GM12878 (cell line): ENCODE measurements around the gene CLCN7. TPM values are rescaled to one million over a fixed set of nuclear protein-coding genes. Genes with fewer than 3 reads are reported as not detected.

ENCODE experiments used
- ATAC-seq: fragments of 200-7000 bp; cut with Tn5 transposase; 3 replicates; pipeline ENCODE4 v1.9.1; 2020; ENCODE audit warnings: mild to moderate bottlenecking, moderate library complexity
- BruUV-seq: library from RNA; stranded (reverse); fragments of 400-500 nt; replicated peaks from 2 replicates; lab custom pipeline; 2021; lab: Mats Ljungman, UMichigan
- CTCF ChIA-PET: fragments of 300-600 bp; sonication (Branson Sonifier 250); formaldehyde crosslinking; extraction: SDS; loops from one replicate; lab custom pipeline; 2021; ENCODE audit warnings: inconsistent platforms; lab: Yijun Ruan, JAX
- POLR2A ChIA-PET: fragments of 350-600 bp; formaldehyde crosslinking; extraction: SDS; loops from one replicate; lab custom pipeline; 2021; ENCODE audit warnings: inconsistent platforms; lab: Charles Lee
- RAD21 ChIA-PET: fragments of 300-600 bp; sonication (Branson Sonifier 250); formaldehyde crosslinking; loops from one replicate; lab custom pipeline; 2023; ENCODE audit warnings: antibody characterized with exemption; ENCODE audit not compliant: unreplicated experiment; lab: Charles Lee
- SMC1A ChIA-PET: fragments of 300-600 bp; sonication (Branson Sonifier 250); formaldehyde crosslinking; loops from one replicate; lab custom pipeline; 2023; ENCODE audit not compliant: unreplicated experiment, uncharacterized antibody; lab: Charles Lee
- DNase-seq: peaks from one replicate; pipeline ENCODE4 v3.0.0-alpha.2; 2011; ENCODE audit warnings: low read depth, low spot score
- FAIRE-seq: peaks from 3 replicates; lab custom pipeline; 2011; peaks lifted over from hg19 to GRCh38; lab: Jason Lieb, UNC
- H2AFZ ChIP-seq: 2 replicates; pipeline ENCODE4 v1.6.0; 2011; ENCODE audit warnings: low read depth, low read length, control low read depth; ENCODE audit not compliant: control insufficient read depth
- H3K27ac ChIP-seq: 2 replicates; pipeline ENCODE4 v1.5.1; 2011; ENCODE audit warnings: control low read depth; ENCODE audit not compliant: control insufficient read depth, insufficient read depth
- H3K27me3 ChIP-seq, 2 experiments: replicated peaks in 1 of 2; 2 replicates each; pipeline versions ENCODE4 v1.6.0 to v1.6.1; 2011; ENCODE audit warnings: low read length in 1 of 2; ENCODE audit not compliant: control insufficient read depth in 2 of 2, insufficient read depth in 2 of 2
- H3K36me3 ChIP-seq, 2 experiments: 2 replicates each; pipeline ENCODE4 v1.5.1; 2011; ENCODE audit warnings: low read length in 1 of 2; ENCODE audit not compliant: control insufficient read depth in 2 of 2, insufficient read depth in 2 of 2
- H3K4me1 ChIP-seq: 2 replicates; pipeline ENCODE4 v1.6.1; 2011; ENCODE audit warnings: mild to moderate bottlenecking, low read length, moderate library complexity, mixed read lengths; ENCODE audit not compliant: control insufficient read depth, insufficient read depth
- H3K4me2 ChIP-seq: 2 replicates; pipeline ENCODE4 v1.6.0; 2011; ENCODE audit warnings: control low read depth; ENCODE audit not compliant: control insufficient read depth, insufficient read depth
- H3K4me3 ChIP-seq: fragments of 200-600 bp; sonication (generic); 2 replicates; pipeline ENCODE4 v1.5.1; 2016
- H3K79me2 ChIP-seq: 2 replicates; pipeline ENCODE4 v1.6.0; 2011; ENCODE audit warnings: low read length; ENCODE audit not compliant: control insufficient read depth, insufficient read depth
- H3K9ac ChIP-seq: 2 replicates; pipeline ENCODE4 v1.8.0; 2011; ENCODE audit warnings: low read length, control low read depth, mixed read lengths; ENCODE audit not compliant: control insufficient read depth, insufficient read depth
- H3K9me3 ChIP-seq: replicated peaks from 3 replicates; pipeline ENCODE4 v1.5.1; 2011; ENCODE audit warnings: mild to moderate bottlenecking, low read length; ENCODE audit not compliant: control insufficient read depth, insufficient read depth
- H4K20me1 ChIP-seq: 2 replicates; pipeline ENCODE4 v1.6.0; 2011; ENCODE audit not compliant: control insufficient read depth, insufficient read depth
- CREM ChIP-seq: IDR thresholded peaks from 2 replicates; pipeline ENCODE4 v1.6.1; 2014; ENCODE audit warnings: antibody characterized with exemption, low read depth
- GABPA ChIP-seq: IDR thresholded peaks from 2 replicates; pipeline ENCODE4 v1.6.1; 2014; ENCODE audit warnings: antibody characterized with exemption, low read depth, mild to moderate bottlenecking, inconsistent platforms
- JUND ChIP-seq: IDR thresholded peaks from 2 replicates; pipeline ENCODE4 v1.6.1; 2012; ENCODE audit warnings: low read depth, mild to moderate bottlenecking, low read length, improper control_type of control experiment, moderate library complexity
- KLF5 ChIP-seq: fragments of 450-650 bp; IDR thresholded peaks from 2 replicates; pipeline ENCODE4 v1.6.1; 2014; ENCODE audit warnings: mild to moderate bottlenecking; ENCODE audit not compliant: partially characterized antibody
- NFXL1 ChIP-seq: fragments of 450-650 bp; IDR thresholded peaks from 2 replicates; pipeline ENCODE4 v1.6.1; 2017; ENCODE audit warnings: antibody characterized with exemption, mild to moderate bottlenecking, borderline replicate concordance
- NR2C2 ChIP-seq: IDR thresholded peaks from 2 replicates; pipeline ENCODE4 v1.6.1; 2011; ENCODE audit warnings: borderline replicate concordance, low read depth; ENCODE audit not compliant: control insufficient read depth, insufficient read length
- RFX5 ChIP-seq: IDR thresholded peaks from 2 replicates; pipeline ENCODE4 v1.6.1; 2011; ENCODE audit warnings: low read depth, low read length, improper control_type of control experiment
- SP1 ChIP-seq: IDR thresholded peaks from one replicate; pipeline ENCODE4 v1.6.1; 2011; ENCODE audit warnings: low read depth, low read length
- SPI1 ChIP-seq: IDR thresholded peaks from 2 replicates; pipeline ENCODE4 v1.6.1; 2011; ENCODE audit warnings: low read depth, mild to moderate bottlenecking, low read length, moderate library complexity, borderline replicate concordance; ENCODE audit not compliant: insufficient read depth
- SREBF1 ChIP-seq: IDR thresholded peaks from 2 replicates; pipeline ENCODE4 v1.6.1; 2012; ENCODE audit warnings: mild to moderate bottlenecking, low read length
- STAT1 ChIP-seq: fragments of 450-650 bp; conservative IDR thresholded peaks from 2 replicates; pipeline ENCODE4 v1.6.1; 2014; ENCODE audit warnings: antibody characterized with exemption, mild to moderate bottlenecking
- STAT3 ChIP-seq: IDR thresholded peaks from 2 replicates; pipeline ENCODE4 v1.6.1; 2011; ENCODE audit warnings: low read depth, low read length, improper control_type of control experiment
- ZNF207 ChIP-seq: fragments of 450-650 bp; IDR thresholded peaks from 2 replicates; pipeline ENCODE4 v1.6.1; 2014; ENCODE audit warnings: antibody characterized with exemption, mild to moderate bottlenecking, borderline replicate concordance
- ZNF24 ChIP-seq: fragments of 450-650 bp; IDR thresholded peaks from 2 replicates; pipeline ENCODE4 v1.6.1; 2017; ENCODE audit warnings: antibody characterized with exemption, mild to moderate bottlenecking
- WGBS: methylation state at CpG from one replicate; pipeline ENCODE4 v1.1.6; 2016; ENCODE audit warnings: low lambda C conversion rate; ENCODE audit not compliant: insufficient replicate concordance, insufficient coverage; ENCODE audit errors: missing lambda C conversion rate; 5-methylcytosine and 5-hydroxymethylcytosine counted together
- in situ Hi-C: fragments of 300-500 bp; cut with MboI; formaldehyde crosslinking; loops from 9 replicates; pipeline ENCODE4 v1.14.3; 2018; ENCODE audit warnings: mixed read lengths
- intact Hi-C: fragments of 100-400 bp; cut with micrococcal nuclease; formaldehyde crosslinking; loops from one replicate; pipeline ENCODE4 v1.14.2; 2022; ENCODE audit not compliant: unreplicated experiment
- polyA plus RNA-seq, 11 experiments: library from polyadenylated mRNA; depleted of rRNA in 4 of 11; unstranded in 6 of 11; stranded (reverse) in 5 of 11; fragments of >200 nt; fragmentation: Nextera tagmentation in 4 of 11; fragmentation: Illumina TruSeq in 1 of 11; extraction: Ambion mirVana in 4 of 11; extraction: Trizol in 1 of 11; gene quantifications; 1 replicate in 1 of 11; 2 replicates in 10 of 11; pipeline versions ENCODE4 v1.2.1 to v1.2.3, GENCODE V29; 2011 to 2016; ENCODE audit warnings: inconsistent platforms in 2 of 11, missing spikeins in 2 of 11, low read depth in 1 of 11
- total RNA-seq, 4 experiments: library from RNA; depleted of rRNA in 3 of 4; stranded (reverse); fragments of >200 nt in 3 of 4; fragmentation: Illumina TruSeq in 1 of 4; extraction: Trizol in 1 of 4; gene quantifications; 2 replicates each; pipeline versions ENCODE4 v1.2.1 to v1.2.3, GENCODE V29; 2013 to 2021
- TF ChIP-seq, protein P1 (sequence below): IDR thresholded peaks from 2 replicates; pipeline ENCODE4 v1.6.1; 2011; ENCODE audit warnings: borderline replicate concordance, low read depth, mild to moderate bottlenecking, moderate library complexity, mixed read lengths, low read length; ENCODE audit not compliant: insufficient read depth; ENCODE audit errors: extremely low read length
- TF ChIP-seq, protein P2 (sequence below): fragments of 450-650 bp; IDR thresholded peaks from 2 replicates; pipeline ENCODE4 v1.6.1; 2014; ENCODE audit warnings: mild to moderate bottlenecking
- TF ChIP-seq, protein P3 (sequence below): fragments of 450-650 bp; IDR thresholded peaks from 2 replicates; pipeline ENCODE4 v1.6.1; 2016; ENCODE audit warnings: mild to moderate bottlenecking
- TF ChIP-seq, protein P4 (sequence below): IDR thresholded peaks from 2 replicates; pipeline ENCODE4 v1.6.1; 2012; ENCODE audit warnings: mild to moderate bottlenecking, low read depth, low read length

Gene CLCN7
- total and polyA plus RNA-seq, 10 of the 15 experiments (the other 5 are each of a cell fraction or from before 2014, with no cell fraction given) = 0.04 to 62.5 (median 19.9) TPM

DNA sequence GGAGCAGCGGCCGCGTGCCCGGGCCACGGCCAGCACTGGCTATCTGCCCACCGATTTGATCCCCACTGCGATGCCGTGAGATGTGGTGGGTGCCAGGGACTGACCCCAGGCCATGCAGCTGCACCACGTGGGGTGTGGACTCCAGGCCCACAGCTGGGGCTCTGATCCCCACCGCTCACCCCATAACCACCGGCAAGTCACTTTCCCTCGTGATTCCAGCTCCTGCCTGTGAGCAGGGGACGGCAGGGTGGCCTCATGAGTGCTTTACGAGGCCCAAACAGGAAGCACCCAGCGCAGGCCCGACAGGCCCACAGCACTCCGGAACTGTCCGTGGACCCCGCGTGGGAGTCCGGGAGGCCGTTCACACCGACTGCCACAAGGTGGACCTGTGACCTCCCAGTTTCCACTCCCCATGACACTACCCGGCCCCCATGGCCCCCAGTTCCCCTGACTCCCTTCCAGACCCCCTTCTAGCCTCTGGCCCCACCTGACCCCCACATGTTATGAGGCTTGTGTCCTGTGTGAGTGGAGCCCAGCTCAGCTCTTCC, 13.3 kb upstream of the CLCN7 start:
- no peak for ATAC-seq
- no peak overlapping the region for H3K9ac ChIP-seq
- H4K20me1 ChIP-seq = no peaks in the 10 kb centered on the region
- H3K27me3 ChIP-seq = no peaks in the 10 kb centered on the region
- no peaks in the 10 kb centered on the region for H3K36me3 ChIP-seq
- no peaks in the 10 kb centered on the region for H3K79me2 ChIP-seq
- ChIA-PET POLR2A (no interaction called here), SMC1A (no interaction called here), CTCF (no interaction called here), RAD21 (no interaction called here)
- WGBS = 80% methylated on average over 24 of the region's 24 CpGs
- no peak overlapping the region for H3K4me2 ChIP-seq
- no peak overlapping the region for H3K27ac ChIP-seq
- intact Hi-C loops (no loop called here), in situ Hi-C loops (no loop called here)
- H3K9me3 ChIP-seq = no peaks in the 10 kb centered on the region
- H2AFZ ChIP-seq = no peak overlapping the region
- no peak for DNase-seq
- TF ChIP-seq RFX5 (no peak), KLF5 (no peak), NFXL1 (no peak), SREBF1 (no peak), GABPA (no peak), STAT1 (no peak), SP1 (no peak), SPI1 (no peak), JUND (no peak), ZNF24 (no peak), CREM (no peak), STAT3 (no peak), NR2C2 (no peak), ZNF207 (no peak)
- TF ChIP-seq, protein P1, sequence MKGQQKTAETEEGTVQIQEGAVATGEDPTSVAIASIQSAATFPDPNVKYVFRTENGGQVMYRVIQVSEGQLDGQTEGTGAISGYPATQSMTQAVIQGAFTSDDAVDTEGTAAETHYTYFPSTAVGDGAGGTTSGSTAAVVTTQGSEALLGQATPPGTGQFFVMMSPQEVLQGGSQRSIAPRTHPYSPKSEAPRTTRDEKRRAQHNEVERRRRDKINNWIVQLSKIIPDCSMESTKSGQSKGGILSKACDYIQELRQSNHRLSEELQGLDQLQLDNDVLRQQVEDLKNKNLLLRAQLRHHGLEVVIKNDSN = no peak
- TF ChIP-seq, protein P2, sequence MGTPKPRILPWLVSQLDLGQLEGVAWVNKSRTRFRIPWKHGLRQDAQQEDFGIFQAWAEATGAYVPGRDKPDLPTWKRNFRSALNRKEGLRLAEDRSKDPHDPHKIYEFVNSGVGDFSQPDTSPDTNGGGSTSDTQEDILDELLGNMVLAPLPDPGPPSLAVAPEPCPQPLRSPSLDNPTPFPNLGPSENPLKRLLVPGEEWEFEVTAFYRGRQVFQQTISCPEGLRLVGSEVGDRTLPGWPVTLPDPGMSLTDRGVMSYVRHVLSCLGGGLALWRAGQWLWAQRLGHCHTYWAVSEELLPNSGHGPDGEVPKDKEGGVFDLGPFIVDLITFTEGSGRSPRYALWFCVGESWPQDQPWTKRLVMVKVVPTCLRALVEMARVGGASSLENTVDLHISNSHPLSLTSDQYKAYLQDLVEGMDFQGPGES = no peak
- TF ChIP-seq, protein P3, sequence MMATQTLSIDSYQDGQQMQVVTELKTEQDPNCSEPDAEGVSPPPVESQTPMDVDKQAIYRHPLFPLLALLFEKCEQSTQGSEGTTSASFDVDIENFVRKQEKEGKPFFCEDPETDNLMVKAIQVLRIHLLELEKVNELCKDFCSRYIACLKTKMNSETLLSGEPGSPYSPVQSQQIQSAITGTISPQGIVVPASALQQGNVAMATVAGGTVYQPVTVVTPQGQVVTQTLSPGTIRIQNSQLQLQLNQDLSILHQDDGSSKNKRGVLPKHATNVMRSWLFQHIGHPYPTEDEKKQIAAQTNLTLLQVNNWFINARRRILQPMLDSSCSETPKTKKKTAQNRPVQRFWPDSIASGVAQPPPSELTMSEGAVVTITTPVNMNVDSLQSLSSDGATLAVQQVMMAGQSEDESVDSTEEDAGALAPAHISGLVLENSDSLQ = no peak
- TF ChIP-seq, protein P4, sequence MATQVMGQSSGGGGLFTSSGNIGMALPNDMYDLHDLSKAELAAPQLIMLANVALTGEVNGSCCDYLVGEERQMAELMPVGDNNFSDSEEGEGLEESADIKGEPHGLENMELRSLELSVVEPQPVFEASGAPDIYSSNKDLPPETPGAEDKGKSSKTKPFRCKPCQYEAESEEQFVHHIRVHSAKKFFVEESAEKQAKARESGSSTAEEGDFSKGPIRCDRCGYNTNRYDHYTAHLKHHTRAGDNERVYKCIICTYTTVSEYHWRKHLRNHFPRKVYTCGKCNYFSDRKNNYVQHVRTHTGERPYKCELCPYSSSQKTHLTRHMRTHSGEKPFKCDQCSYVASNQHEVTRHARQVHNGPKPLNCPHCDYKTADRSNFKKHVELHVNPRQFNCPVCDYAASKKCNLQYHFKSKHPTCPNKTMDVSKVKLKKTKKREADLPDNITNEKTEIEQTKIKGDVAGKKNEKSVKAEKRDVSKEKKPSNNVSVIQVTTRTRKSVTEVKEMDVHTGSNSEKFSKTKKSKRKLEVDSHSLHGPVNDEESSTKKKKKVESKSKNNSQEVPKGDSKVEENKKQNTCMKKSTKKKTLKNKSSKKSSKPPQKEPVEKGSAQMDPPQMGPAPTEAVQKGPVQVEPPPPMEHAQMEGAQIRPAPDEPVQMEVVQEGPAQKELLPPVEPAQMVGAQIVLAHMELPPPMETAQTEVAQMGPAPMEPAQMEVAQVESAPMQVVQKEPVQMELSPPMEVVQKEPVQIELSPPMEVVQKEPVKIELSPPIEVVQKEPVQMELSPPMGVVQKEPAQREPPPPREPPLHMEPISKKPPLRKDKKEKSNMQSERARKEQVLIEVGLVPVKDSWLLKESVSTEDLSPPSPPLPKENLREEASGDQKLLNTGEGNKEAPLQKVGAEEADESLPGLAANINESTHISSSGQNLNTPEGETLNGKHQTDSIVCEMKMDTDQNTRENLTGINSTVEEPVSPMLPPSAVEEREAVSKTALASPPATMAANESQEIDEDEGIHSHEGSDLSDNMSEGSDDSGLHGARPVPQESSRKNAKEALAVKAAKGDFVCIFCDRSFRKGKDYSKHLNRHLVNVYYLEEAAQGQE = no peak
- no TSS peak for BruUV-seq
- FAIRE-seq = no peak
- no peak overlapping the region for H3K4me3 ChIP-seq
- no peaks in the 10 kb centered on the region; the same call in 1 of the 2 replicates for H3K4me1 ChIP-seq
